Colon (tissue), 2 donors: ENCODE data around the gene CDC42BPA.

Experiments used
- FAIRE-seq: peaks from 2 replicates; lab custom pipeline; 2012; peaks lifted over from hg19 to GRCh38; lab: Jason Lieb, UNC
- donor health status: control.
- donor health status: control.

The CDC42BPA gene

DNA sequence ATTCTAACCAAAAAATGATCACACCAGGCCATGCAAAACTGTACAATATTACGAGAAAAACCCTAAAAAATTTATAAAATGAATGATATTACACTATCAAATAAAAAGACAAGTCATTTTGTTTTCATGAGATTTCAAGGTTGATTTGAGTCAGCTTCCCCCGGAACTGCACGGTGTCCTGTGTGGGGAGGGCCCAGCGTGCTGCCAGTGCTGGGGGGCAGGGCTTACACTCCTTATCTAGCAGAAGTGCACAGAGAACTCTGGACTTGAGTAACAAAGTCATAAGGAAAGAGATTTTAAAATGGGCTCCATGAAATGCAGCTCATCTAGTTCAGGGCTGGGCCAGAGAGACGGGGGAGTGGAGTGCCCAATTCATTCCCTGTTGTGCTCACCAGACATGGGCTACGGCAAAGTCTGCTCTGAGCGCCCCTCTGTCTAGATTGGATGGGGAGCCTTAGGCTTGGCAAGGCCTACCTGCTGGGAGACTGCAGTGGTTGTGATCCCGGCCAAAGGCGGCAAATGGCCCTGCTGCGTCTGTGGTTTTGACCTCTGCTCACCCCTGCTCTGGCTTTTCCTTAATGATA lies 328.1 kb downstream of the CDC42BPA start:
- FAIRE-seq: peak; percentile 62

- no peak for FAIRE-seq
These were observed 329.0 kb downstream of the CDC42BPA start for GRCh38 chr1:226989085-226989920.

- no peak for FAIRE-seq
These were observed 330.0 kb downstream of the CDC42BPA start for GRCh38 chr1:226988334-226988666.

DNA sequence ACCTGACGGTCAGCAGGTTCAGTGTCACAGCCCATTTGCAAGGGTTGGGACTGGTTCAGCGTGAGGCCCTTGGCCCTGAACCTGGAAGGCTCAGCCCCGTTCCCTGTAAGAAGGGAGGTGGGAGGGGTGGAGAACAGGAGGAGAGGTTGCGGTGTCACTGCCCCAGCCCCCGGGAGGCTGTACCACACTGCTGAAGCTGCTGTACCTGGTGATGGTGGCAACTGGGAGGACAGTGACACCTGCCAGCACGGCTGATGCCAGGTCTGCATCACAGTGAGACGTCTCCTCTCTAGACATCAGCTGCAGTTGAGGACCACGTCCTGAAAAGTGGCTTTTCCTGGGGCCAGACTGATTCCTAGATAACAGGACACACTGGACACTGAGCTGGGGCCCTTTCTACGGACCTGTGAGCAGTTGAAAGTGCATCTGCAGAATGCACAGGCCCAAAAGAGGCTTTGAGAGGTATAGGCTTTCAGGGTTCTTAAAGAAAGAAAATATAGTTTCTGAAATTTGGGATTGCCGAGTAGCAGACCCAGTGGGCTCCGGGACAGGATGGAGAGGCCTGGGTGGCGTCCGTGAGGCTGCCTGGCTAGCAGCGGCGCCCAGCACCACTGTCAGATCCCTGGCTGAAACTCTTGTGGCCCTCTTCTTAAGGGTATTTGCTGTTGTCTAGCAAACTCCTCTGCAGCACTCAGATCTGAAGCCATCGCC lies 330.5 kb downstream of the CDC42BPA start:
- FAIRE-seq: no peak

DNA sequence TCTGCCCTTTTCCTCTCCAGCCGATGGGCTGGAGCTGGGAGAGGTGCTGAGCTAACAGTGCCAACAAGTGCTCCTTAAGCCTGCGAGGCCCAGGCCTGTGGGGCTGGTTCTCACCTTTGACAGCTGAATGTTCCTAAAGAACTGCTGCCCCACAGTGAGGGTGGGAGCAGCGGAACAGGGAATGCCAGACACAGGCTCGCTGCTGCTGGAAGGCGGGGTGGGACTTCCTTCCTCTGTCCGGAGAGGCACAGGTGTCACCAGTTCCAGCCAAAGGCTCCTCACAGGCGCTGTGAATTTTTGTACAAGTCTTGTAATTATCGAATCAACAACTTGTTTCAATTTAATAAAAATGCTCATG lies 331.1 kb downstream of the CDC42BPA start:
- no peak for FAIRE-seq

DNA sequence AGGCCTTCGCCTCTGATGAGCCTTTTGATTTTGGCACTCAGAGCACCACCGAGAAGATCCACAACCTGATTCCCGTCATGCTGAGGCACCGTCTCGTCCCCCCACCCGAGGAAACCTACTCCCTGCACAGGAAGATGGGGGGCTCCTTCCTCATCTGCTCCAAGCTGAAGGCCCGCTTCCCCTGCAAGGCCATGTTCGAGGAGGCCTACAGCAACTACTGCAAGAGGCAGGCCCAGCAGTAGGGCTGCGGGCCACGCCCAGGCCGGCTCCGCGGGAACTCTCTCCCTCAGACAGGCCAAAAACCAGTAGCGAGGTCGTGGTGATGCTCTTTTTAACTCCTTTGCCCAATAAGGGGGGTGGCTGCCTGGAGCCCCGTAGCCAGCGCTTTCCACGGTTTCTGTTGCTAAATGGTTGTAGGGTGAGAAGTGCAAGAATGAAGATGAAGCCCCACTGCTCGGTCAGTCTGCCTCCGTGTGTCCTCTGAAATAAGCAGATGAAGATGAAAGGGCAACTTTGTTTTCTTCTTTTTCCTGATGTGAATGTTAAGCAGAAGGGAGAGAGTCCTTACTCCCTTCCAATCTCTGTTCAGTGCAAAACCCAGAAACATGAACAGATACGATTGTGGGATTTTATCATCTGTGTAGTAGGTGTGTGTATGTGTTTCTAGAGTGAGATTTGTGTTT lies 331.7 kb downstream of the CDC42BPA start:
- FAIRE-seq: no peak

DNA sequence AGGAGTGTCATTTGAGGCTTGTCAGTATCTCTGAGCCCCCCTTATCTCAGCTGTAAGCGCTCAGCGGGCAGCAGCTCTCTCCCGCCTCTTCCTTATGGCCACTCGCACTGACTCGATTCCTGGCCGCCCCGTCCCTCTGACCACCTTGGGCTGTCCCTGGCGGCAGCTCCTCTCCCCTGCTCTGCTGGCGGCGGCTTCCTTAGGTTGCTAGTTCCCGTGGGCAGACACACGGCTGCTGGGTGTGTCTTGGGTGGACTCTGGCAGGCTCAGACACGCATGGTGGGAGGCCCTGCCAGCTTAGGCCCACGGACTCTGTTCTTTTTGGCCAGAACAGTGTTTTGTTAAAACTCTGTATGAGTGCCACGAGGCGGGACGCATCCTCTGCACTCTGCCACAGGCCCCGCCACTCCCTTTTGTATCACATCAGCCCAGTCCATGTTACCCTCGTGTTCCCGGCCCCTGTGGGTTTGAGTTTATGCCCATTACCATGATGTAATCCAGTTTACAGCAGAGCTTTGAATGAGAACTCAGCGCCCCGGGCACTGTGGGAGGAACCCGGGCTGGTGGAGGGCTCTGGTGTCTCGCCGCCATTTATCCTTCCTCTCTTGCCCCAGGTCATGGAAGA lies 332.3 kb downstream of the CDC42BPA start:
- FAIRE-seq: no peak

GRCh38 chr1:226985239-226985838 lies 333.0 kb downstream of the CDC42BPA start:
- FAIRE-seq: no peak

GRCh38 chr1:226984521-226985238 lies 333.6 kb downstream of the CDC42BPA start:
- FAIRE-seq: no peak

GRCh38 chr1:226983992-226984364 lies 334.3 kb downstream of the CDC42BPA start:
- FAIRE-seq: no peak

DNA sequence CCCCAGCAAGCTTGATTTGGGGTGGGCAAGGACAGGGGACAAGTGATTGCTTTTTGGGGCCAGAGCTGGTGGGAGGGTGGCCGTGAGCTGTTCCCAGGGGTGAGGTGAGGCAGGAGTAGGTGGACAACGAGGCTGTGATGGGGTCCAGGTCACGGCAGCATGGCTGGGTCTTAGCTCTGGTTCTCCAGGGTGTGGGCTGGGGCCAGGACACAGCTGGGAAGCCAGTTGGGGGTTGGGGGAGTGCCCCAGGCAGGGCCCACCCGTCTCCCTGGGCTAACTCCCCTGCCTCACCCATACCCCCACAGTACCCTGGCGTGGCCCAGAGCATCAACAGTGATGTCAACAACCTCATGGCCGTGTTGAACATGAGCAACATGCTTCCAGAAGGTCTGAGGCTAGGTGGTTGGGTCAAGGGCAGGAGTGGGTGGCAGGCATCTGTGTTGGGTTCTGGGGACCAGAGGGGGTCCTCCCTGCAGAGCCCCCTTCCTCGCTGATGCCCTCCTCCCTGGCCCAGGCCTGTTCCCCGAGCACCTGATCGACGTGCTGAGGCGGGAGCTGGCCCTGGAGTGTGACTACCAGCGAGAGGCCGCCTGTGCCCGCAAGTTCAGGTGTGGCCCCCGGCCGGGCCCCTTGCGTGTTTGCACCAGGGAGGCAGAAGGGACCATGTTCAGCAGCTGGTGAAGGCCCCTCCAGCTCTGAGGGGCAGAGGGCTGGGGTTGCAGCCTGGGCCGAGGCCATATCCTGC lies 334.9 kb downstream of the CDC42BPA start:
- no peak for FAIRE-seq

DNA sequence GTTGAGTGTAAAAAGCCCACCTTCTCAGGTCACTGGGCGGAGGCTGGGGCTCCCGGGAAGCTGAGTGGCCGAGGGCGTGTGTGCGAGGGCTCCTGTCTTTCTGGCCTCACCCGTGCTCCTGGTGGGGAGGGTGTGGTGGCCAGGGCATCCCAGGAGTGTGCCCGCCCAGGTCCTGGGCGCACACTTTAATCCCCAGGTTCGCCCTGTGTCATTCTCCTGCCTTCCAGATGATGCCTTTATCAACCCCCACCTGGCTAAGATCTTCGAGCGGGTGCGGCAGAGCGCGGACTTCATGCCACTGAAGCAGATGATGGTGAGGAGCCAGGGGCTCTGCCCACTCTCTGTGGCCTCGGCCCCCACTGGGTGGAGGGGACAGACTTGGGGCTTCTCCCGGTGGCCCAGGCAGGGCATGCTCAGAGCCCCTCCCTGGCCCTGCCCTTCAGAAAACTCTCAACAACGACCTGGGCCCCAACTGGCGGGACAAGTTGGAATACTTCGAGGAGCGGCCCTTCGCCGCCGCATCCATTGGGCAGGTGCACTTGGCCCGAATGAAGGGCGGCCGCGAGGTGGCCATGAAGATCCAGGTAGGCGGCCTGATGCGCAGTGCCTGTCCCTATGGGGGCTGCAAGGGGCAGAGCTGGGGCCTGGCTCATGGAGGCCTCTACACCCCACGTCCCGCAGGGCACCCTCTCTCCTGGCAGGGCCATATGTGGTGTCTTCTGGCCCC lies 335.7 kb downstream of the CDC42BPA start:
- no peak for FAIRE-seq

DNA sequence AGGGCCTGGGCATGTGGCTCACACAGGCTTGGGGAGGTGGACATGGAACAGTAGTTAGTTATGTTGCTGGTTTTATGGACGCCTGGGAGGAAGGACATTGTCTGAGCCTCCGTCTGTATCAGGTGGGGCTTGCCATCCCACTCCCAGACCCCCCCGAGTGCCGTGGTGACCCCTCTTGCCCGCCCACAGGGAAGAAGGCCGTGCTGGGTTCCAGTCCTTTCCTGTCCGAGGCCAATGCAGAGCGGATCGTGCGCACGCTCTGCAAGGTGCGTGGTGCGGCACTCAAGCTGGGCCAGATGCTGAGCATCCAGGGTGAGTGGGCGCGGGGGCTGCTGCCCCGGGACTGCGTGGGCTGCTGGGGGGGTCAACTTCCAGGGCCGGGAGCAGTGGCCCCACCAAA lies 336.5 kb downstream of the CDC42BPA start:
- no peak for FAIRE-seq

- no peak for FAIRE-seq
These were observed 336.9 kb downstream of the CDC42BPA start for GRCh38 chr1:226981386-226981817.

GRCh38 chr1:226980565-226981385 lies 337.5 kb downstream of the CDC42BPA start:
- FAIRE-seq: no peak

DNA sequence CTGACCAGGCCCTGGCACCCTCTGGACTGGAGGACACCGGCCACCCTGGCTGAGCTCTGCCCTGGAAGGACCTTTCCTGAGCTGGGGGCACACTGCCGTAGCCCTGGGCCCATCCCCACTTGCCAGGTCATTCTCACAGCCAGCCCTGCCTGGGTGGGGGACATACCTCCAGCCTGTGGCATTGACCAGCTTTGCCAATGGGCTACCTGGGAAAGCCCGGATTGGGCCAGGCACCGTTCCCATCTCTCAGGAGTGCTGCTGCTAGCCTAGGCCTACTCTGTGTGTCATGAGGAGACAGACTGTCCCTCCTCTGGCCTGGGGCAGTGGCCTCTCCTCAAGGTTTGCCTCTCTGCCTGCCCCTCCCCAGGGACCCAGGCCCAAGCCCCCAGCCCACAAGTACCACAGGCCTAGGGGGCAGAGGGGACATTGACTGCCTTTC lies 338.2 kb downstream of the CDC42BPA start:
- no peak for FAIRE-seq

GRCh38 chr1:226979517-226980121 lies 338.7 kb downstream of the CDC42BPA start:
- no peak for FAIRE-seq

- no peak for FAIRE-seq
These were observed 339.2 kb downstream of the CDC42BPA start for GRCh38 chr1:226979115-226979516.
